Glomerular visceral epithelial cell (primary cell): Measurements from ENCODE around the gene GOLGA8M.
"Not testable (repeated sequence)": the region's sequence is repeated elsewhere in the genome, so short reads cannot be mapped to it uniquely, and the experiment has no call there.

Experiments used
- DNase-seq: peaks from one replicate; pipeline ENCODE4 v3.0.0-alpha.2; 2016; ENCODE audit errors: extremely low spot score

Gene GOLGA8M

DNA sequence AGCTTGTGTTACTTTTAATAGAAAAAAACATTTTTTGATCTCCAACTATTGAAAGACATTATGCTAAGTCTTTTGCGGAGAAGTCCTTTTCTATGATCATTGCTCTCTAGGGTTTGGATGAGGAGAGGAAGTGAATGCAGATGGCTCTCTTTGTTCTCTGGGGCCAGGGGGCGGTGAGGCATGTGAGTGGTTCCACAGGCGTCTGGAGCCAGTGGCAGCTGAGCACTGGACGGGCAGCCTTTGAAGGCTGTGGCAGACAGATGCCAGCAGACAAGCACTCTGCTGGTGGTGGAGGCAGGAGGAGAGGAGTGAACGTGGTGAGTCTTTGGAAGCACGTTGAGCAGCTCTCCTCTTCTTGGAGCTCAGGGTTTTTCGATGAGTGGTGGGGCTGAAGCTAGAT is 51.5 kb downstream of the GOLGA8M start:
- not testable (repeated sequence) for DNase-seq

- not testable (repeated sequence) for DNase-seq
These were observed 56.2 kb downstream of the GOLGA8M start for GRCh38 chr15:28656018-28656360.

GRCh38 chr15:28655329-28656017 is 56.7 kb downstream of the GOLGA8M start:
- DNase-seq = not testable (repeated sequence)

DNA sequence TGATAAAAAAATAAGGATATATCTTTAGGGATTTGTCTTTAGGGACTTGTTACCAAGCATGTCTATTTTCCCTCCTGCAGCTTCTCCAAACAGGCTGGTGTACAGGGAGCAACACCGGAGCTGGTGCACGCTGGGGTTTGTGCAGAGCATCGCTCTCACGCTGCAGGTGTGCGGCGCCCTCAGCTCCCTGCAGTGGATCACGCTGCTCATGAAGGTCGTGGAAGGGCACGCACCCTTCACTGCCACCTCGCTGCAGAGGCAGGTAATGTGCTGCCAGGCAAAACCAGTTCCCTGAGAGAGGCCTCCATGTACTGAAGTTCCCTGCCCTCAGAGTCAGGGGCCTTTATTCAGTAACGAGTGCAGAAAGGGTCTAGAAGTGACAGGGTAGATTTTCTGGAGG is 58.0 kb downstream of the GOLGA8M start:
- not testable (repeated sequence) for DNase-seq

DNA sequence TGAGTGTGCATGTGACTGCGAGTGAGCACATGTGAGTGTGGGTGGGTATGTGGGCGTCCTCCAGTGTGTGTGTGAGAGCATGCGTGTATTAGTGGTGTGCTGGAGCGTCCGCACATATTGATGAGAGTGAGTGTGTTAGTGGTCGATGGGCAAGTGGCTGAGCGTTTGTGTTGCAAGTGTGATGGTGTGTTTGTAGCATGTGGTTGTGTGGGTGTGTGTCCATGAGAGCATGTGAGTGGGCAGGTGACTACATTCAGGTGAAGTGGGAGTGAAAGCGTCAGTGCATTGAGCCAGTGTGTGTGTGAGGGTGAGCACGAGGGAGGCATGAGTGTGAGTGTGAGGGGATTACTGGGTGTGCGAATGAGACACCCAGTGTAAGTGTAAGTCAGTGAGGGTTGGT is 59.7 kb downstream of the GOLGA8M start:
- DNase-seq = not testable (repeated sequence)
